SU-DHL-6 (cell line): ENCODE data around the gene HELZ.

ENCODE experiments used
- H2AFZ ChIP-seq: fragments of 200-600 bp; sonication (generic); 2 replicates; pipeline ENCODE4 v1.6.1; 2014; ENCODE audit warnings: low read depth, mild to moderate bottlenecking, moderate library complexity, mixed read lengths, antibody characterized with exemption, low read length; ENCODE audit not compliant: severe bottlenecking
- H3F3A ChIP-seq: fragments of 200-600 bp; shearing (Covaris generic); 2 replicates; pipeline ENCODE4 v1.6.0; 2016; ENCODE audit warnings: antibody characterized with exemption, mild to moderate bottlenecking; ENCODE audit not compliant: insufficient read depth
- H3K27ac ChIP-seq: fragments of 200-600 bp; sonication (generic); 2 replicates; pipeline ENCODE4 v1.5.1; 2016; ENCODE audit warnings: low read depth, mild to moderate bottlenecking, low read length, moderate library complexity, mixed read lengths
- H3K27me3 ChIP-seq: fragments of 200-600 bp; sonication (generic), shearing (Covaris generic); 2 replicates; pipeline ENCODE4 v1.6.0; 2014; ENCODE audit warnings: mild to moderate bottlenecking, low read length
- H3K36me3 ChIP-seq: fragments of 200-600 bp; sonication (generic); 2 replicates; pipeline ENCODE4 v1.6.1; 2014; ENCODE audit warnings: mild to moderate bottlenecking, low read length, mixed read lengths
- H3K4me2 ChIP-seq: fragments of 300-600, 200-600 bp; shearing (Covaris generic), sonication (generic); 2 replicates; pipeline ENCODE4 v1.6.0; 2014; ENCODE audit warnings: low read length, low read depth, mild to moderate bottlenecking; ENCODE audit not compliant: poor library complexity, severe bottlenecking
- H3K4me3 ChIP-seq: fragments of 200-600 bp; sonication (generic); 2 replicates; pipeline ENCODE4 v1.5.1; 2014; ENCODE audit warnings: antibody characterized with exemption, low read length, mild to moderate bottlenecking, mixed read lengths; ENCODE audit not compliant: insufficient read depth, poor library complexity, severe bottlenecking
- H3K79me2 ChIP-seq: fragments of 200-600 bp; sonication (generic); 2 replicates; pipeline ENCODE4 v1.6.1; 2014; ENCODE audit warnings: mild to moderate bottlenecking, low read length, moderate library complexity; ENCODE audit not compliant: insufficient read depth
- H3K9ac ChIP-seq: fragments of 200-600 bp; sonication (generic); 2 replicates; pipeline ENCODE4 v1.7.0; 2014; ENCODE audit warnings: mild to moderate bottlenecking, low read length
- H3K9me2 ChIP-seq: fragments of 200-600 bp; sonication (generic); replicated peaks from 2 replicates; pipeline ENCODE4 v1.6.1; 2014; ENCODE audit warnings: low read length; ENCODE audit not compliant: insufficient read depth
- H3K9me3 ChIP-seq: fragments of 200-600 bp; sonication (generic); 2 replicates; pipeline ENCODE4 v1.6.1; 2014; ENCODE audit warnings: low read length, mixed read lengths; ENCODE audit not compliant: insufficient read depth
- H4K20me1 ChIP-seq: fragments of 200-600 bp; sonication (generic); 2 replicates; pipeline ENCODE4 v1.6.1; 2014; ENCODE audit warnings: low read depth, mild to moderate bottlenecking, antibody characterized with exemption, low read length, moderate library complexity, mixed read lengths
- EZH2phosphoT487 ChIP-seq: fragments of 200-600 bp; sonication (generic), shearing (Covaris generic); conservative IDR thresholded peaks from 2 replicates; pipeline ENCODE4 v1.6.1; 2018; ENCODE audit warnings: mild to moderate bottlenecking, antibody characterized with exemption, low read length, moderate library complexity, mixed read lengths
- TF ChIP-seq, protein P1 (sequence below): fragments of 200-600 bp; sonication (generic); IDR thresholded peaks from one replicate; pipeline ENCODE4 v1.5.1; 2017; ENCODE audit warnings: antibody characterized with exemption, mild to moderate bottlenecking, low read length, moderate library complexity; ENCODE audit not compliant: insufficient read depth, poor library complexity, severe bottlenecking

HELZ gene

DNA sequence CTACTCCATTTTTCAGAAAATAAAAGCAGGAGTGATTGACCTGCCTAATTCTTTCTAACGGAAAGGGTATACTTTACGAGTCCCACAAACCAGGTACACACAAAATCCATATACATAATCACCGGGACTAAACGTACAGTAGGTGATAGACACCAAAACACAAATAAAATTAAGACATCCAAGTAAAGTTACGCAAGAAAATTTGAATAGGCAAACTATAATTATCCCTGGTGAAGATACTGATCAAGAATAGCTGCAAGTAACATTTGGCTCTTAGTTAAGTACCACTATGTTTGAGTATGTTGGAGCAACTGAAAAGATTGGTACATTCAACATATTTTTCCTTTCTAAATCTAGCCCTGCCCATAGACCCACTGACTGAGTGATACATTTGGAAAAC is 1.7 kb downstream of the HELZ start:
- H3K9me2 ChIP-seq, result no peaks in the 10 kb centered on the region
- H3K27ac ChIP-seq, result no peak overlapping the region
- no peak for TF ChIP-seq EZH2phosphoT487
- TF ChIP-seq, protein P1, sequence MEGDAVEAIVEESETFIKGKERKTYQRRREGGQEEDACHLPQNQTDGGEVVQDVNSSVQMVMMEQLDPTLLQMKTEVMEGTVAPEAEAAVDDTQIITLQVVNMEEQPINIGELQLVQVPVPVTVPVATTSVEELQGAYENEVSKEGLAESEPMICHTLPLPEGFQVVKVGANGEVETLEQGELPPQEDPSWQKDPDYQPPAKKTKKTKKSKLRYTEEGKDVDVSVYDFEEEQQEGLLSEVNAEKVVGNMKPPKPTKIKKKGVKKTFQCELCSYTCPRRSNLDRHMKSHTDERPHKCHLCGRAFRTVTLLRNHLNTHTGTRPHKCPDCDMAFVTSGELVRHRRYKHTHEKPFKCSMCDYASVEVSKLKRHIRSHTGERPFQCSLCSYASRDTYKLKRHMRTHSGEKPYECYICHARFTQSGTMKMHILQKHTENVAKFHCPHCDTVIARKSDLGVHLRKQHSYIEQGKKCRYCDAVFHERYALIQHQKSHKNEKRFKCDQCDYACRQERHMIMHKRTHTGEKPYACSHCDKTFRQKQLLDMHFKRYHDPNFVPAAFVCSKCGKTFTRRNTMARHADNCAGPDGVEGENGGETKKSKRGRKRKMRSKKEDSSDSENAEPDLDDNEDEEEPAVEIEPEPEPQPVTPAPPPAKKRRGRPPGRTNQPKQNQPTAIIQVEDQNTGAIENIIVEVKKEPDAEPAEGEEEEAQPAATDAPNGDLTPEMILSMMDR, result no peak
- H3K27me3 ChIP-seq, result no peaks in the 10 kb centered on the region
- H2AFZ ChIP-seq, result no peak overlapping the region
- H3K79me2 ChIP-seq, result peaks cover 52% of the 10 kb centered on the region
- H4K20me1 ChIP-seq, result no peaks in the 10 kb centered on the region
- no peak overlapping the region for H3K4me3 ChIP-seq
- H3K9me3 ChIP-seq, result no peaks in the 10 kb centered on the region
- H3F3A ChIP-seq, result peaks cover 8% of the 10 kb centered on the region; the same call in 1 of the 2 replicates
- peaks cover 11% of the 10 kb centered on the region; the same call in 1 of the 2 replicates for H3K36me3 ChIP-seq
- H3K4me2 ChIP-seq, result peak overlapping the region; percentile 99
- H3K9ac ChIP-seq, result peak overlapping the region; percentile 92; the same call in 1 of the 2 replicates

DNA sequence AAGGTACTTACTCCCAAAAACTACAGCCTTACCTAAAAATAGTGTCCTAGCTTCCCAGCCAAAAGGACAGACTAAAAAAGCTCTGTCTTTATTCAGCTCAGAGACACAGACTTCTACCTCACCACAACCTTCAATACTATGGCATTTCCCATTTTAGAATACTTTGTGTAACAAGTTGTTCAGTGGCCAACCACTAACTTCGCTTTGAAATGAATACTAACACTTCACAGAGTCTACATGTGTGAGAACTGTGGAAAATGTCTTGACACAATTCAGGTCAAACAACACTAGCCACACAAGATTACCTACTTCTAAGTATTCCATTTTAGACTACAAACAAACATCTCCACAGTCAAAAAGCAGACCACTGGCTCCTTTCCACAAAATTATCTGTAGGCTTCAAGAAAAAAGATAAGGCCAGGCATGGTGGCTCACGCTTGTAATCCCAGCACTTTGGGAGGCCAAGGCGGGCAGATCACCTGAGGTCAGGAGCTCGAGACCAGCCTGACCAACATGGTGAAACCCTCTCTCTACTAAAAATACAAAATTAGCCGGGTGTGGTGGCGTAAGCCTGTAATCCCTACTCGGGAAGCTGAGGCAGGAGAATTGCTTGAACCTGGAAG is 3.2 kb downstream of the HELZ start:
- Histone ChIP-seq H3K27me3 (no peaks in the 10 kb centered on the region), H3K36me3 (peaks cover 11% of the 10 kb centered on the region; the same call in 1 of the 2 replicates), H4K20me1 (no peaks in the 10 kb centered on the region), H3K9ac (no peak overlapping the region), H3K4me3 (no peak overlapping the region), H2AFZ (no peak overlapping the region), H3K4me2 (peak overlapping the region; percentile 22), H3K9me3 (no peaks in the 10 kb centered on the region), H3K27ac (no peak overlapping the region), H3F3A (peaks cover 4% of the 10 kb centered on the region; the same call in 1 of the 2 replicates), H3K9me2 (no peaks in the 10 kb centered on the region), H3K79me2 (peaks cover 52% of the 10 kb centered on the region)
- TF ChIP-seq, protein P1, result no peak
- no peak for TF ChIP-seq EZH2phosphoT487

DNA sequence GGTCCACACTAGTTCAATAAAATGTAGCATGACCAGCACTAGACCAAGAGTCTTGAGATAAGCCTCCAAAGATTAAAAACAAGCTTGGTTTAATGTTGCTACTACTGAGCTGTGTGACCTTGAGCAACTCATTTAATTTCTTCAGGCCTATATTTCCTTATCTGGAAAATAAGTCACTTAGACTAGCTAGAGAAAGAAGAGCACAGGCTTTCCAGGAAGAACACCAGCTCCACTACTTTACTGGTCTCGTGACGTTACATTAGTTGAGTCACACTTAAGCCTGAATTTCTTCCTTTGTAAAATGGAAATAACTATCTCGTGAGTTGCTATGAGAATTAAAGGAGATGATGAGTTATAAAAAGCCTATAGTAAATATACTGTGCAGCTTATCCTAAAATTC is 5.4 kb downstream of the HELZ start:
- H3K9ac ChIP-seq, result no peak overlapping the region
- no peaks in the 10 kb centered on the region for H4K20me1 ChIP-seq
- no peak overlapping the region for H3K4me2 ChIP-seq
- H3K36me3 ChIP-seq, result peaks cover 11% of the 10 kb centered on the region; the same call in 1 of the 2 replicates
- no peaks in the 10 kb centered on the region for H3F3A ChIP-seq
- no peaks in the 10 kb centered on the region for H3K9me2 ChIP-seq
- no peak overlapping the region for H3K27ac ChIP-seq
- no peak overlapping the region for H2AFZ ChIP-seq
- peaks cover 53% of the 10 kb centered on the region for H3K79me2 ChIP-seq
- TF ChIP-seq EZH2phosphoT487, result no peak
- TF ChIP-seq, protein P1, result no peak
- no peaks in the 10 kb centered on the region for H3K27me3 ChIP-seq
- no peaks in the 10 kb centered on the region for H3K9me3 ChIP-seq
- H3K4me3 ChIP-seq, result no peak overlapping the region
